Skeletal muscle cell (primary cell): ENCODE data around the gene TSC2.
"Not testable (repeated sequence)": the region's sequence is repeated elsewhere in the genome, so short reads cannot be mapped to it uniquely, and the experiment has no call there.

ENCODE experiments used
- DNase-seq: peaks from one replicate; pipeline ENCODE4 v3.0.0-alpha.2; 2010; ENCODE audit warnings: low read depth
- H3K4me3 ChIP-seq: 2 replicates; pipeline ENCODE4 v1.5.1; 2011; ENCODE audit warnings: low read depth, mild to moderate bottlenecking, control low read depth, low read length, moderate library complexity

TSC2 gene

DNA sequence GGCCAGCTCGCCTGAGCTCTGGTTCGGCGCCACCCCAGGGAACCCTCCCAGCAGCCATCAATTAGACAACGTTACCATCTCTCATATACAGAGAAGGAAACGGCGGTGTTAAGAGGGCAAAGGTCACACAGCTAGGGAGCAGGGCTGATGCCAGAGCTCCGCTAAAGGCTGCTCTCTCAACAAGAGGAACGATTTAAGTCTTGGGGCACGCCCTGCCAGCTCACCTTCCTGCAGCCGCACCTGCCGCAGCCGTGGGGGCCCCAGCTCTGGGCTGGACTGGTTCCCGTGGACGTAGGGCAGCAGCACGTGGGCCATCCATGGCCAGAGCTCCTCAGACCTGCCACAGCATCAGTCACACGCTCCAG, 44.5 kb downstream of the TSC2 start:
- H3K4me3 ChIP-seq = no peak overlapping the region
- no peak for DNase-seq

DNA sequence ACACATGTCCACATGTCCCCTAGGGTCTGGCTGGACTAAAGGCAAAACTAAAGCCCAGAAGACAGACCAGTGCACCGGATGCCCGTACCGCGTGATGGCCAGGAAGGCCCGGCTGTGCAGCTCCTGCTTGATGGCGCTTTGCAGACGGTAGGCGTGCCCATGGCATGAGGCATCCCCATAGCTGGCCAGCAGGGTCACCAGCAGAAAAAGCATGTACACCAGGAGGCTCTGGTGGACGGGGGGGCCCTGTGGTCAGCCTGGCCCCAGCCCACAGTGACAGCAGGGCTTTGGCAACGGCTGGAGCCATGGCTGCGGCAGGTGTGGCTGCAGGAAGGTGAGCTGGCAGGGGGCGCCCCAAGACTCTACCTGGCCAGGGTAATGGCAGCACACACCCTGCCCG, 45.1 kb downstream of the TSC2 start:
- no peak for DNase-seq
- H3K4me3 ChIP-seq = no peak overlapping the region

DNA sequence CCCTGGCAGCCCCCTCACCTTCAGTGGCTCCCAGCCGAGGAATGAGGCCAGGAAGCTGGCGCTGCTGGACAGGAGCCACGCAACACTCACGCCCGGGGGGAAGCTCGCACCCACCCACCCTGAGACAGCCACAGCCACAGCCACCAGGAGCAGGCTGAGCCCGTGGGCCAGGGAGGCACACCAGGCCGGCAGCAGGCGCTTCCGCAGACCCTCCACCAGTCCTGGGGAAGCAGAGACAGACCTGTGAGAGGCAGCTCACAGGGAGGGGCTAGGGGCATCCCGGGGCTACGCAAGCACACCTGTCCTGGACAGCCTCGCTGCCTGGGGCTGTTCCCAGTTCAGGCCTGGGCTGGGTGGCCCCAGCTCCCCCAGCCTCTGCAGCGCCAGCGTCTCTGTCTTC, 46.0 kb downstream of the TSC2 start:
- no peak for DNase-seq
- no peak overlapping the region for H3K4me3 ChIP-seq

DNA sequence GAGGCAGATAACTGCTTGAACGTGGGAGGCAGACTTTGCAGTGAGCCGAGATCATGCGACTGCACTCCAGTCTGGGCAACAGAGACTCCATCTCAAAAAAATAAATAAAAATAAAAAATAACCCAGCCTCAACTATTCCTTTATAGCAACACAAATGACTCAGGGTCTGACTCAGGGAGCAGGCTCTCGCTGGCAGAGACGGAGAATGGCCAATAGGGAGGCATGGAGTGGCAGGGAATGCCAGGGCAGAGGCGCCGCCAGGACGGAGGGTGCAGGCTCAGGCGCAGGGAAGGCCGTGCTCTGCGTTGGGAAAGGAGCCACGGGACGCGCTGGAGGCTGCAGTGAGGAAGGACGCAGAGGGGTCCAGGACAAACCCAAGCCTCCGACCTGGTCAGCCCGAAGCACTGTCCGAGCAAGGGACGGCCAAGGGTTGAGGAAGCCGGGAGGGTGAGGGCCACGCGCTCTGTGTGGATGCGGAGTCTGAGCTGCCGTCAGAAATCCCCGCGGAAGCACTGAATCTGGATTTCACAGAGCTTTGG, 47.6 kb downstream of the TSC2 start:
- DNase-seq = no peak
- no peak overlapping the region for H3K4me3 ChIP-seq

DNA sequence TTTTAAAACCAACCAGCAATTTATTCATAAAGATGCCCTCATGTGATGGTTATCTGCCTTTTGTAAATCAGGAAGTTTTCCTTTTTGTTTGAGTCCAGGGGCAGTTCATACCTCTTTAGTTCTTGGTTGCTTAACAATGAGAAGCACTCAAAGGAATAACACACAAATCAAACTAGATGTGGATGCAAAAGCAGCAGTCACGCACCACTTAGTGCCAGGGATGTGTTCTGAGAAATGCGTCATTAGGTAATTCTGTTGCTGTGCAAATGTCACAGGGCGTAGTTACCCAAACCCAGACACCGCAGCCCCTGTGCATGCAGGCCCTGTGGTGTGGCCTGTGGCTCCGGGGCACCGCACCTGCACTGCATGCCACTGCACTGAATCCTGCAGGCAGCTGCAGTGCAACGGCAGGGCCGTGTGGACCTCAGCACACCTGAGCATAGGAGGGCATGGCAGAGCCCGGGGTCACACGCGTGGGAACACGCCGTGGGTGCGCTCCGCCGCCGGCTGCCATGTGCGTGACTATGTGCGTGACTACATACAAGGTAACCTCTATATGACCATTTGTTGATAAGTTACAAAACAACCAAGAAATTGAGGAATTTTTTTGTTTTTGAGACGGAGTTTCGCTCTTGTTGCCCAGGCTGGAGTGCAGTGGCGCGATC, 48.3 kb downstream of the TSC2 start:
- H3K4me3 ChIP-seq = no peak overlapping the region
- DNase-seq = no peak

DNA sequence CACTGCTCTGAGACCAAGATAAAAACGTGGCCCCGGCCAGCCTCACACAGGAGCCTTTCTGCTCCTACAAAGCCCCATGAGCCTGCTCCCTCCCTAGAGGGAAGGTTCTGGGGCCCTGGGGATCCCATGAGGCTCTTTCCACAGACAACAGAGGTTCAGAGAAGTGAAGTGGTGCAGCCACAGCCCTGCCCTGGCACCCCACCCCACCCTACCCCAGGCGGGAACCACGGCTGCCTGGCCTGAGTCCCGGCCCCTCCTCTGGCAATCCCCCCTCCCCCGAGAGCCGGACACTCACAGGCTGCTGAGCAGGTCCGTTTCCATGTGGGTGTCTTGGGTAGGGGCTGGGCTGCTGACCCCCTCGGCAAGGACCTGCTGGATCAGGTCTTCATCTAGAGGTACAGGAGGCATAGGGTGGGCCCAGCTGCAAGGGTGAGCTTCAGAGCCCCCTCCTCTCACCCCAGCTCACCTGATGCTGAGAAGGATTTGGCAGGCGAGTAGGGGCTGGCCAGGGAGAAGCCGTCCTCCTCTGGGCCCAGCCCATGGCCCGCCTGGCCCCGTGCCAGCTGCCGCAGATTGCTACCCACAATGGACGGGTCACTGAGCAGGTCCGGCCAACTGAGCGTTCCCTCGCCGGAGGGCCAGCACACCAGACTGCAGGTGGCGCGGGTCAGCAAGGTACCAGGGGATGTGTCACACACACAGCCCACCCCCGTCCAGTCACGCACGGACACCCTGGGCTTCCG, 49.2 kb downstream of the TSC2 start:
- DNase-seq = no peak
- no peak overlapping the region for H3K4me3 ChIP-seq

DNA sequence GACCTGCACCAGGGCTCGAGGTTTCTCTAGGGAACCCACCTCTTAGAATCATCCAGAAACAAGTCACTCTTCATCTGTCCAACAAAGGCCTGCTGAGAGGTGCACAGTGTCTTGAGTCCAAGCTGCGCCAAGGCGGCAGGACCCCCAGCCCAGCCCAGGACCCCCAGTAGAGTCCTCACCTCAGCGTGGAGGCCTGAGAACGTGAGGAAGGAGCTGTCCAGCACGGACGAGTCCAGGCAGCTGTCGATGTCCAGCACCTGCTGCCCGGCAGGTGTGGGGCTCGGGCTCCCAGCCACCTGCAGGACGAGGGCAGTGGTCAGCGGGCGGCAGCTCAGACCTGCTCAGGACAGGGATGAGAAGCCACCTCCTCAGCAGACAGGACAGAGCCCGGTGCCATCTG, 49.9 kb downstream of the TSC2 start:
- H3K4me3 ChIP-seq, DNase-seq: not testable (repeated sequence)

DNA sequence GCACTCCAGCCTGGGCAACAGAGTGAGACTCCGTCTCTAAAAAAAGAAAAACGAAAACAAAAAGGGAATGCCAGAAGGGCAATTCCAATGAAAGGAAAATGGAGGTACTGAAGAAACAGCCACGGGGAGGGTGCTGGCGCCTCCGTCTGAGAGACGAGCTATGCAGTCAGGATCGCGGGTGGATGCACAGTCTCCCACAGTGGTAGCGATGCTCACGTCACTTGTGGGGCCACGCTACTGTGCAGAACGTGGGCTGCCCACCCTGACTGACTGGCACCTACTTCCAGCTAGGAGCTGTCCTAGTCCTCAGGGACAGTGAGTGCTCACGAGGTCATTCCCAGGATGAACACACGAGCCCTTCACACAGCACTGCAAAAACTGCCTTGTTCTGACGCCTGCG, 53.8 kb downstream of the TSC2 start:
- not testable (repeated sequence) for DNase-seq, H3K4me3 ChIP-seq

DNA sequence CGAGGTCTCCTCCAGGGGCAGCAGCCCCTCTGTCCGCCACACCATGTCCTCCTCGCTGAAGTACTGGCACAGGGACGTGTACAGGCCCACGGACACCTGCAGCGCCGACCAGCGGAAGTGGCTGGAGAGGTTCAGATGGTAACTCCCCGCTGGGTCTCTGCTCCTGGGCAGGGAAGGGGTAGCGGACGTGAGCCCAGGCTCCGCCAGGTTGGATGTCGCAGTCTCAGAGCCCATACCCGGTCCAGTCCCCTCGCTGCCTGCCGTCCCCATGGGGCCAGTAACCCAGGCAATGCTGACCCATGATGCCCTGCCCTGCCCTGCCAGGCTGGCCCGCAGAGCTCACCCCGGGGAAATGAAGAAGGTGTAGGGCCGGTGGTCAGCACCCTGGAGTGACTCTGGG, 54.7 kb downstream of the TSC2 start:
- no peak for DNase-seq
- no peak overlapping the region for H3K4me3 ChIP-seq

DNA sequence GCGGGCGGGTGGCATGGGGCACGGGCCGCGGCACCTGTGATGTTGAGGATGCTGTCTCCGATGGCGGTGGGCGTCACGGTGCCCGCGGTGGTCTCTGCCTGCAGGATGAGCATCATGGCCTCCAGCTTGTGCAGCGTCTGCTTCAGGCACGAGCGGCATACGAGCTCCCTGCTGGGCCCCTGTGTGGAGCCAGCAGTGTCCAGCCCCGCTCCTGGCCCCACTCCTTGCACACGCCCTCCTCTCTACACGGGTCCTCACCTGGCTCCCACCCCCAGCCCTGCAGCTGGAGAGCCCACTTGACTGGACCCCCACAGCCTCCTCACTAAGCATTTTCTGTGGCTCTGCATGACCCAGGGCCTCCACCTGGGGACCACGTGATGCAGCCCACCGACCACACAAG, 56.7 kb downstream of the TSC2 start:
- not testable (repeated sequence) for DNase-seq, H3K4me3 ChIP-seq

DNA sequence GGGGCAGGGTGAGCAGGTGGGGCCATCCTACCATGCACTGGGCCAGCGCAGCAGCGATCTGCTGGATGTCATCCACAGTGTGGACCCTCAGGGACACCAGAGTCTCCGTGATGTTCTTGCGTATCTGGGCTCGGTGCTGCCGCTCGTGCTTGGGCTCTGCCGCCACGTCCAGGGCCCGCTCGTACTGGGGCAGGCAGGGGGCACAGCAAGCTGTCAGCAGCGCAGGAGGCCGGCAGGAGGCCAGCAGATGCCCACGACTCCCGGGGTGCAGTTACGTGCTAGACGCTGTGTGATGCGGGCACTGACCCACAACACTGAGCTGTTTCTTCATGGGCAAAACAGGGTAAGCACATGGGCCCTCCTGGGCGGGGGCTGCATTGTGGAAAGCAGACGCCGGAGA, 57.5 kb downstream of the TSC2 start:
- not testable (repeated sequence) for DNase-seq

DNA sequence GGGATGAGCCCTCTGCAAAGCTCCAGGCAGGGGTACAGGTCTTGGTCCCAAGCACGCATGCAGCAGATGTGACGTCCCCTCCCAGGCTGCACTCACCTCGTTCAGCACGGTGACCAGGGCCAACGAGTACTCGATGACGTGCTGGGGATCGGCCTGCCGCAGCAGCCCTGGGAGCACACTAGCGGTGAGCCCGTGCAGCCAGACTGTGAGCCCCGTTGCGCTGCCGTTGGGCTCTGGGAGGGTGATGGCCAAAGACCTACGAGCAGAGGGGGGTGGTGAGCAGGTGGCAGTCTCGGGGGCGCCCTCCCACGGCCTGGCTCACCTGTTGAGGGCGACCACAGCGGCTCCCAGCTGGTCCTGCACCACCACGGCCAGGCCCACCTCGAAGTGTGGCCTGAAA, 58.0 kb downstream of the TSC2 start:
- H3K4me3 ChIP-seq, DNase-seq: not testable (repeated sequence)

More for the DNA sequence above, 57.5 kb downstream of the TSC2 start:
- H3K4me3 ChIP-seq = not testable (repeated sequence)

DNA sequence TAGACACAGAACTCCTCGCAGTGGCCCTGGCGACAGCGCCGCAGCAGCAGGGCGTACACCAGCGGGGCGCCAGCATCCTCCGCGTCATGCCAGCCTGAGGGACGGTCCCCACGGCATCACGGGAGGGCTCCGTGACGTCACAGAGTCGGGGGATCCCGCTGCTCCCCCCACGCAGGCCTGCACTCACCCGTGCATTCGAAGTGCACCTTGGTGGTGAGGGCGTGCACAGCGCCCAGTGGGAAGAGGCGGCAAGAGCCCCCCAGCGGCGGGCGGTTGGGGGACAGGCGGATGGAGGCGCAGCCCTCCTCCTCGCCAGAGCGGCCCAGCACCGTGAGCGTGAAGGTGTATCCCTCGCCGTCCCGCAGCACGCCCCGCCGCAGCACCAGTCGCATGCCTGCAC, 58.4 kb downstream of the TSC2 start:
- not testable (repeated sequence) for H3K4me3 ChIP-seq, DNase-seq

DNA sequence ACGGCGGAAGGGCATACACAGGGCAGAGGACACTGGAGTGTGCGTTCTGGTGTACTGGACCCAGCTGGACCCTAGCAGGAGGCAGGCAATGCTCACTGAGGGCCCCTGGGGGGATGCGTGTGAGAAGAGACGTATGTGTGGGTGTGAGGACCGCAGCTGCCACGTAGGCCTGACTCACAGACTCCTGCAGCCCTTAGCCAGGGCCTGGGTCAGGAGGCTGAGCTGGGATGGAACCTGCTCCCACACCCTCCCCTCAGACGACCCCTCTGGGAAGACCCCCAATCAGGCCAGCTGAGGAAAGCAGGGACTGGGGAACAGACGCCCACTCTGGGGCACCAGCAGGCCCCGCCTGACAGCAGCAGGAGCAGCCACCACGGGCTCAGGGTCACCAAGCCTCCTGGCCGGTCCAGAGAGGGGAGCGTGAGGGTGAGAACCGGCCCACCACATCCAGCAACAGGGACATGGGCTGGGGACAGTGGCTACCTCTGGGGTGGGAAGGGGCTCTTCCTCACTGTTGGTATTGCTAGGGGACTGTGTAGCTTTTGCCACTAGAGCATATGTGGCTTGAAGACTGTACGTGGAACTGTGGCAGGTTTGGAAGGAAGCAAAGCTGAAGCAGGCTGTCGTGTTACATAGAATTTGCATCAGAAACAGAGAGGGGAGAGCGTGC, 59.5 kb downstream of the TSC2 start:
- H3K4me3 ChIP-seq = not testable (repeated sequence)
- DNase-seq = peak; percentile 54

DNA sequence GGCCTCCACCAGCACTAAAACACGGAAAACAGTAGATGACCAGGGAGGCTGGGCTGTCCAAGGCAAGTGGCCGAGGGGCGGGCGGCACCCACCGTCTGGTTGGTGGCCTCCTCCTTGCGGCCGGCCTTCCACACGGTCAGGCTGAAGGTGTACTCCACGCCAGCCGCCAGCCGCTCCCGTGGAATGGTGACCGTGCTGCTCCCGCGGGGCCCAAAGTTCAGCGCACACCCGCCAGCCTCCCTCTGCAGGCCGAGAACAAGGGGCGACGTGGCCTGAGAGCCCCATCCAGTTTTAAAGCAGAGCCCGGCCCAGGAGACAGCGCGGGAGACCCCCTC, 60.0 kb downstream of the TSC2 start:
- not testable (repeated sequence) for H3K4me3 ChIP-seq, DNase-seq

DNA sequence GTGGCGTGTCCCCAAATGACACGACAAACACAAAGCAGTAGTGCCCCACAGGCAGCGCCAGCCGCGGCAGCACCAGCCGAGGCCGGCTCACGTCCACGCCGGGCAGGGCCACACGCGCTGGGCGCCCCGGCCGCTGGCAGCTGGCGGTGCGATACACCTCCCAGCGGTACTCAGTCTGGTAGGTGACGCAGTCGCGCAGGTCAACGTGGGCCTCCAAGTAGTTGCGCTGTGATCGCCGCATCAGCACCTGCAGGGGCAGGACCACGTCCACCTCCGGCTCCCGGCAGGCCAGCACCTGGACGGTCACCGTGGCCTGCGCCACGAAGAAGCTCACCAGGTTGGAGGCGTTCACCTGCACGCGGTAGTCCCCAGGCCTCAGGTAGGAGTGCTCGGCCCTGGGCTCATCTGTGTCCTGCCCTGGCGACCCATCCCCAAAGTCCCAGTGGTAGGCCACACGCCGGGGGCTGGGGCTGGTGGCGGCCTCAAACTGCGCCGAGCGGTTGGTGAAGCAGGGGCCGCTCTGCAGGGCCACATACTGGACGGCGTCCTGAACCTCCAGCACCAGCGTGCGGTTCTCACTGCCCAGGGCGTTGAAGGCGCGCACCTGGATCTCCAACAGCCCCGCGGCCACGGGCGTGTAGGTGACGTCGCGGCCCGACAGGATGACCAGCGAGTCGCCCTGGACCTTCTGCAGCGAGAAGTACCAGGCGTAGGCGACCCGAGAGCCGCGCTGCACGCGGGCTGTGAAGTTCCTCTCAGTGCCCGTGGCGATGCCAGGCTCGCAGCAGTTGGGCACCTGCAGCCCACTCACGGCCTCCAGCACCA, 60.9 kb downstream of the TSC2 start:
- DNase-seq, H3K4me3 ChIP-seq: not testable (repeated sequence)

DNA sequence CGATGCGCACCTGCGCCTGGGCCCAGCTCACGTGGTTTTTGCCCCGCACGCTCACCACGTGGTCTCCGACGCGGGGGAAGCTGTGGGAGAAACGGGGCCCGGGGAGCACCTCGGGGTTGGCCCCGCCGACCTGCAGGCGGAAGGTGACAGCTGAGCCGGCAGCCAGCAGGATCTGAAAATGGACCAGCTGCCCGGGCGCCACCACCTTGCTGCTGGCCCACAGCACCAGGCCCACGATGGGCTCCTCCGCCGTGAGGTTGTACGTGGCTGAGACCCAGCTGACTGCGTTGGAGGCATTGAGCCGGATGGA, 61.4 kb downstream of the TSC2 start:
- not testable (repeated sequence) for H3K4me3 ChIP-seq, DNase-seq

DNA sequence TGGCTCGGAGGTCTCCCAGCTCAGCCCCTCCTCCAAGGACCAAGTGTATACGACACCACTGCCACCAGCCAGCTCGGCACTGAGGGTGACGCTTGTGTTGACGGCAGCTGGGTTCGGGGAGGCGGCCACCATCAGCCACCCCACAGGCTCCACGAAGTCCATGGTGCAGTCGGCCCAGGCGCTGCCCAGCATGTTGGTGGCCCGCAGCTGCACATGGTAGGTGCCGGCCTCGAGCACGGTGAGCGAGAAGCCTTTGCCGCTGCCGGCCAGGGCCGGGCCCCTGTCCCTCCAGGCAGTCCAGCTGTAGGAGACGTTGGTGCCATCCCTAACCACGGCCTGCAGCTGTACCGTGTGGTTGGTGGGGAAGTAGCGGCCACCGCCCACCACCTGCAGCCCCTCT, 62.1 kb downstream of the TSC2 start:
- not testable (repeated sequence) for H3K4me3 ChIP-seq, DNase-seq

DNA sequence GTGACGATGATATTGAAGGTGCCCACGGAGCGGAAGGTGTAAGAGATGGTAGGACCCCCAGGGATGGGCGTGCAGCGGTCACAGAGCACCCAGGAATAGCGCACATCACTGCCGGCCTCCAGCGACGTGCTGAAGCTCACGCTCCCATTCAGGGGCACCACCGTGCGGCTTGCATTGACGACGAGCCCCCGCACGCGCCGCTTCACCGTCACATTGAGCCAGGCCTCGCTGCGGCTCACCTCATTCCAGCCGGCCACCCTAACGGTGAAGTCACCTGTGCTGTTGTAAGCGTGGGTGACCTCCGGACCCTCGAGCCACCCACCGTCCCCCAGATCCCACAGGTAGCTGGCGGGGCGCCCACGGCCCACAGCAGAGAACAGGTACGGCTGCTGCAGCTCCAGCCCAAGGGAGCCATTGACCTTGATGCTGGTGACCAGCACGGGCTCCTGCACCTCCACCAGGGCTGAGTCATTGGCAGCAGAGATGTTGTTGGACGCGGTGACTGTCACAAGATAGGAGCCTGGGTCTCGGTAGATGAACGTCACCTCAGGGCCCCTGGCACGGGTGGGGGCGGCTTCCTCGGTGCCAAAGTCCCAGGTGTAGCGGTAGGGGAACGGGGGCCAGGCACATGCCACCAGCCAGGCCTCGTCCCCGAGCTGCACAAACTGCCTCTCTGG, 62.7 kb downstream of the TSC2 start:
- DNase-seq, H3K4me3 ChIP-seq: not testable (repeated sequence)
